D721Med (cell line): Measurements from ENCODE around the gene XRCC4.
A peak's percentile ranks its signal among the peaks of the same experiment; 100 is the strongest.

ENCODE experiments used
- DNase-seq: peaks from one replicate; pipeline ENCODE4 v3.0.0; 2011; ENCODE audit warnings: low spot score; ENCODE audit not compliant: insufficient read length
- FAIRE-seq: peaks from 2 replicates; lab custom pipeline; 2011; peaks lifted over from hg19 to GRCh38; lab: Jason Lieb, UNC
- CTCF ChIP-seq: IDR thresholded peaks from 2 replicates; pipeline ENCODE4 v1.5.1; 2012; ENCODE audit warnings: mild to moderate bottlenecking, control low read depth; ENCODE audit not compliant: insufficient read depth; ENCODE audit errors: missing control alignments

XRCC4 gene

GRCh38 chr5:83370957-83371356 lies 293.6 kb downstream of the XRCC4 start:
- no peak for DNase-seq
- no peak for TF ChIP-seq CTCF
- peak; percentile 90 for FAIRE-seq

- TF ChIP-seq CTCF, result no peak
Measured at GRCh38 chr5:83371726-83372125, 294.4 kb downstream of the XRCC4 start.

GRCh38 chr5:83374547-83374946 lies 297.2 kb downstream of the XRCC4 start:
- DNase-seq, result no peak
- no peak for FAIRE-seq
- TF ChIP-seq CTCF, result no peak

More at GRCh38 chr5:83371726-83372125, 294.4 kb downstream of the XRCC4 start:
- DNase-seq, result no peak
- no peak for FAIRE-seq

GRCh38 chr5:83375049-83375745 lies 297.9 kb downstream of the XRCC4 start:
- no peak for FAIRE-seq
- TF ChIP-seq CTCF, result no peak
- DNase-seq, result no peak

- no peak for TF ChIP-seq CTCF
- DNase-seq (no peak), FAIRE-seq (no peak)
Measured at GRCh38 chr5:83376461-83376860, 299.1 kb downstream of the XRCC4 start.

- no peak for TF ChIP-seq CTCF
- no peak for DNase-seq
- no peak for FAIRE-seq
Measured at GRCh38 chr5:83377131-83377865, 300.0 kb downstream of the XRCC4 start.

- TF ChIP-seq CTCF, result no peak
- FAIRE-seq, result no peak
- DNase-seq, result no peak
Measured at GRCh38 chr5:83378624-83379289, 301.4 kb downstream of the XRCC4 start.
